ENCODE data around the gene TMEM74B.

Gene TMEM74B

GRCh38 chr20:1204576-1204975 lies 19.8 kb upstream of the TMEM74B start:
- DNase-seq: no peak

GRCh38 chr20:1204113-1204512 lies 19.3 kb upstream of the TMEM74B start:
- no peak for DNase-seq

GRCh38 chr20:1203630-1204029 lies 18.8 kb upstream of the TMEM74B start:
- DNase-seq: no peak

GRCh38 chr20:1202762-1203504 lies 18.2 kb upstream of the TMEM74B start, which contains the start of gene C20orf202:
Gene C20orf202 (plus strand): TSS chr20:1203454. CDS start chr20:1203586, 132 bp downstream.
- DNase-seq: no peak

GRCh38 chr20:1199964-1200363 lies 15.2 kb upstream of the TMEM74B start:
- DNase-seq: no peak

- DNase-seq: no peak
Measured at GRCh38 chr20:1199212-1199873, 14.6 kb upstream of the TMEM74B start.

- no peak for DNase-seq
Measured at GRCh38 chr20:1198751-1199150, 14.0 kb upstream of the TMEM74B start.

- no peak for DNase-seq
Measured at GRCh38 chr20:1197801-1198200, 13.0 kb upstream of the TMEM74B start.

- DNase-seq: no peak
Measured at GRCh38 chr20:1196634-1197033, 11.9 kb upstream of the TMEM74B start.

GRCh38 chr20:1195226-1195625 lies 10.4 kb upstream of the TMEM74B start:
- no peak for DNase-seq

- no peak for DNase-seq
Measured at GRCh38 chr20:1191299-1191698, 6.5 kb upstream of the TMEM74B start.

GRCh38 chr20:1190847-1191246 lies 6.1 kb upstream of the TMEM74B start:
- no peak for DNase-seq

- no peak for DNase-seq
Measured at GRCh38 chr20:1189827-1190226, 5.0 kb upstream of the TMEM74B start.

- no peak for DNase-seq
Measured at GRCh38 chr20:1188347-1188746, 3.6 kb upstream of the TMEM74B start.

GRCh38 chr20:1187605-1188171 lies 2.9 kb upstream of the TMEM74B start:
- no peak for DNase-seq

- no peak for DNase-seq
Measured at GRCh38 chr20:1186367-1186991, 1.7 kb upstream of the TMEM74B start.

GRCh38 chr20:1185790-1186334 lies 1.1 kb upstream of the TMEM74B start:
- DNase-seq: peak; percentile 71

GRCh38 chr20:1185316-1185741 lies 548 bp upstream of the TMEM74B start:
- DNase-seq: no peak

GRCh38 chr20:1184260-1184637 lies 532 bp downstream of the TMEM74B start:
- DNase-seq: no peak

- no peak for DNase-seq
Measured at GRCh38 chr20:1183153-1183552, 1.6 kb downstream of the TMEM74B start.

- no peak for DNase-seq
Measured at GRCh38 chr20:1182106-1182505, 2.7 kb downstream of the TMEM74B start.

- DNase-seq: no peak
Measured at GRCh38 chr20:1180949-1181348, 3.8 kb downstream of the TMEM74B start.

- DNase-seq: no peak
Measured at GRCh38 chr20:1178623-1179022, 6.2 kb downstream of the TMEM74B start.
